Lung microvascular endothelial cell (primary cell): ENCODE results near the gene NF1. TPM values are rescaled to one million over a fixed set of nuclear protein-coding genes. Genes with fewer than 3 reads are reported as not detected.
"Not testable (repeated sequence)": the region's sequence is repeated elsewhere in the genome, so short reads cannot be mapped to it uniquely, and the experiment has no call there.

Source experiments
- DNase-seq, 2 donors: peaks; one replicate each; pipeline versions ENCODE4 v3.0.0 to v3.0.0-alpha.2; 2010; ENCODE audit warnings: low read depth in 2 of 2
- total RNA-seq: library from RNA; depleted of rRNA; stranded (reverse); fragments of >200 nt; gene quantifications from 2 replicates; pipeline ENCODE4 v1.2.1, GENCODE V29; 2014

NF1 gene
- total RNA-seq, 1 donor from 2014 or later = 24.2 TPM

DNA sequence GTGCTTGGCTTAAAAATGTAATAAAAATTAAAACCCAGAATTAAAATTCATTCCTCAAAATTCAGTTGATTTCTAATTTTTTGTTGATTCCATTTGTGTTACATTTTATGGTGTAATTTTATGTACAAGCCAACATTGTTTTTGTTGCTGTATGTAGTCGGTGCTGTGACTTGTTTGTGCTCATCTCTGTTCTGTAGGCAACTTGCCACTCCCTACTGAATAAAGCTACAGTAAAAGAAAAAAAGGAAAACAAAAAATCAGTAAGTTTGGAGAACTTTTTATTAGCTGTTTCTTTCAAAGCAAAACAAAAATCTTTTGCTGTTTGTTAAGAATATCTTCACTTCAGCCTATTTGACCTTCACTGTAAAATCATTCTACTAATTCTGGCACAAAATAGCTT, 158.0 kb downstream of the NF1 start:
- DNase-seq = no peak

DNA sequence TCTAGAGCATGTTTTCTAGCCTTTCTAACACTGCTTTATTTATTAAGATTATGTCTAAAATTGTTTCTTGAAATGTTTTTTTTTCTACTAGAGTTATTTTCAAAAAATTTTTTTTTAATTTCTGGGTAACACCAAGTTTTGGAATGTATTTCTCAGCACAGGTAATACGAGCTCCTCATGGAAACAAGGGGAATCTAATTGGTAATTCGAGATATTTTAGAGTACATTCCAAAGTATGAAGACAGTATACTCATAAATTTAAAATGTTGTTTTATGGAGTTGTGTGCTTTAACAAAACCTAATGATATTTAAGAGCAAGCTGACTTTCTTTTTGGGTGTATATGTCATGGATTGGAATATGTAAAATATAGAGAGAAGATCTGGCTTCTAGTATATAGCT, 159.9 kb downstream of the NF1 start:
- DNase-seq = no peak

DNA sequence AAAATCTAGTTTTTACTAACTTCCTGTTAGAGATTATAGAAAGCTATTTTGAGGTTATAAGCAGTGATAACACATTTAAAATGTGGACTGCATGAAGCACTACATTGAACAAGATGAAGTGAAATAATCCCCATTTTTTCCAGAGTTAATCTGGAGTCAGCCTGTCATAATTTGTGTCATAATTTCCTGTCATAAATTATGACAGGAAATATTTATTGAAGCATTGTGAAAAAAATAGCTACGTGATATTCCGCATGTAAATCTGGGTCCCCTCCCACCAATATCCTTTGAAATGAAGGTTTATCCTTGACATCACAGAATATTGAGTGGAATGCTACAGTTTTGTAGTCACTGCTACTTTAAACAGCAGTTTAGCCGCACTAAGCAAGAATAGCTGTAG, 162.2 kb downstream of the NF1 start:
- DNase-seq = peak; percentile 35 to 70

DNA sequence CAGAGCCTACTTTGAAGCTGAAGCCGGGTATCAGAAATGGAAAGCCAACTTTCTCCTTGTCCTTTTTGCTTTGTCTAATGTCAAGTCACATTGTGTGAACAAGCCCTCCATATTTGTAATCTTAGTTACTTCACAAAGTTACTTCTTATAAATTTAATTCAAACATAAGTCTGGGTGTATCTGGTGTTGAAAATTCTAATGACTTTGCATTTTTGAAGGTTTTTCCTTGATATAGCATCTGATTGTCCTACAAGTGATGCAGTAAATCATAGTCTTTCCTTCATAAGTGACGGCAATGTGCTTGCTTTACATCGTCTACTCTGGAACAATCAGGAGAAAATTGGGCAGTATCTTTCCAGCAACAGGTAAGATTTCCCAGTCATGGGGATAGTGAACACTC, 165.4 kb downstream of the NF1 start:
- DNase-seq = no peak

DNA sequence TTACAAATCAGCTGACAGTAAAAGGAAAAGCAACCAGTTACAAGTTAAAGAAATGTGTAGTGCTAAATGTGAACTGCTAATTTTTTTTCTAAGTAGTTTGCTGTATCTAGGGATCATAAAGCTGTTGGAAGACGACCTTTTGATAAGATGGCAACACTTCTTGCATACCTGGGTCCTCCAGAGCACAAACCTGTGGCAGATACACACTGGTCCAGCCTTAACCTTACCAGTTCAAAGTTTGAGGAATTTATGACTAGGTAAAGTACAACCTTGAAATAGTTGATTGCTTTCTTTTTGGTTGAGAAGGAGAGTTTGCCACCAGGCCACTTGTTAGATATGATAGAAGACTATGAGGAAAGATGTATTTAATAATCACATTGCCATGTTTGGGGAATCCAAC, 166.8 kb downstream of the NF1 start:
- no peak for DNase-seq

DNA sequence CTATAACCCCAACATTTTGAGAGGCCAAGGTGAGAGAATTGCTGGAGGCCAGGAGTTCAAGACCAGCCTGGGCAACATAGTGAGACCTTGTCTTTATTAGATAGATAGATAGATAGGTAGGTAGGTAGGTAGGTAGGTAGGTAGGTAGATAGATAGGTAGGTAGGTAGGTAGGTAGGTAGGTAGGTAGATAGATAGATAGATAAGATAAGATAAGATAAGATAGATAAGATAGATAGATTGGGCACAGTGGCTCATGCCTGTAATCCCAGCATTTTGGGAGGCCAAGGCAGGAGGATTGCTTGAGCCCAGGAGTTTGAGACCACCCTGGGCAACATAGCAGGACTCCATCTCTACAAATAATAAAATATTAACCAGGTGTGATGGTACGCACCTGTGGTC, 168.1 kb downstream of the NF1 start:
- DNase-seq = not testable (repeated sequence)

DNA sequence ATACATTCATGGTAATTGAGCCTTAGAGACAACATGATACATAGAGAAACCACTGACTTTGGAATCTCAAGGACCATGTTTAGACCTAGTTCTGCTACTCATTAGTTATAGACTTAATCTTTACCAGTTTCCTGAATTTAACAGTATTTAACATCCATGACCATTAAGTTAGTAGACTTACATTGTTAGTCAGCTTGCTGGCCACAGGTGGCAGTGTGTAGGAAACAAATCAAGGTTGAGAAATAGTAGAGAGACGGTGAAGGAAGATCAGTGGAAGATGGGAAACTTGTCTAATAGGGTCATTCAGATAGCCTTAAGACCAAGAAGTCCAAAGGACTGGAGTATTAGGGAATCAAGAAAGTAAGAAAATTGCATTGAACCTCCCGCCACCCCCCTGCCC, 171.3 kb downstream of the NF1 start:
- no peak for DNase-seq

DNA sequence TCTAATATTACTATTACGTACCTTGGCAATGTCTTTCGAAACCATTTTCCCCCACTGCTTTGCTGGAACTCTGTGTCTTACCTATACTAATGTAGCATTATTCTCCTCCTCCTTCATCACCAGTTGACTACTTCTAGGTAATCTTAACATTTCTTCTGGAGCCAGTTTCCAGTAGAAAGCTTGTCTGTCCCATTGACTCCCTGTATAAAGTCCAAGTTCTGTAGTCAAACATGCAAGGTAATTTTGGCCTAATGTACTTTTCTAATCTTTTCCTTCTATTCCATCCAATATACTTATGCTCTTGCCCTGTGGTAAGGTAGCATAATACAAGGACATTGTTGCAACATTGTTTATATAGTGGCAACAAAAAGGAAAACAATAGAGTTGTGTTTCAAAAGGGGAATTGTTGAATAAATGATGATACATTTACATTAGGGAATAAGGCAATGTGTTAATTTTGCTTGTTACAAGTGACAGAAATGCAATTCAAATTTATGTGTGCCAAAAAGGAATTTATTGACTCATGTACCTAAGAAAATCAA, 174.3 kb downstream of the NF1 start:
- no peak for DNase-seq

DNA sequence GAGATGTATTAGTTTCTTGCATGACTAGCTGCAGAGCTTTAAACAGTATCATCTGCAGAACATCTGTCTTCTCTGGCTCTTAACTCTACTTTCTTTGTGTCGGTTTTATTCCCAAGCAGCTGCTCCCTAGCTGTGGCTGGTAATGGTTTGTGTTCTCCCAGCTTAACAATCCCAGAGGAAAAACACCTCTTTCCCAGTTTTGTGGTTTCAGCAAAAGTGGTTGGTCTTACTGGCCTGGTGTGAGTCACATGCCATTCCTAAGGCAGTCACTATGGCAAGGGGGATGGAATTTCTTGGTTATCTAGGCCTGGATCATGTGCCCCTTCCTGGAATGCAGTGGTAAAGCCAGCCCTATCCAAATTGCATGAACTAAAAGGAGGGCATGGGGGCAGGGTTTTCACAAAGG, 174.8 kb downstream of the NF1 start:
- peak; percentile 81 to 87 for DNase-seq

DNA sequence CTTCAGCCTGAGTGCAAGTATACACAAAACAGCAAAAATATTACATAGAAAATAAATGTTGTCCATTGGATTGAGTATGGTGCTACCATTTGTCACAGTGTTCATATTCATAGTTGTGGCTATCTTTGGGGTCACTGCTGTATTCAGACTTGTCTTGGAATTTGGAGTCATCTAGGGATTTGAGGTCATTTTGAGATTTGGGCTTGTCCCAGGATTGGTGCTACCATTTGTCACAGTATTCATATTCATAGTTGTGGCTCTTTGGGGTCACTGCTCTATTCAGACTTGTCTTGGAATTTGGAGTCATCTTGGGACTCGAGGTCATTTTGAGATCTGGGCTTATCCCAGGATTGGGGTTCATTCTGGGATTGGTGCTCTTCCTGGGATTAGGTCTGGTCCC, 177.5 kb downstream of the NF1 start:
- DNase-seq = no peak

DNA sequence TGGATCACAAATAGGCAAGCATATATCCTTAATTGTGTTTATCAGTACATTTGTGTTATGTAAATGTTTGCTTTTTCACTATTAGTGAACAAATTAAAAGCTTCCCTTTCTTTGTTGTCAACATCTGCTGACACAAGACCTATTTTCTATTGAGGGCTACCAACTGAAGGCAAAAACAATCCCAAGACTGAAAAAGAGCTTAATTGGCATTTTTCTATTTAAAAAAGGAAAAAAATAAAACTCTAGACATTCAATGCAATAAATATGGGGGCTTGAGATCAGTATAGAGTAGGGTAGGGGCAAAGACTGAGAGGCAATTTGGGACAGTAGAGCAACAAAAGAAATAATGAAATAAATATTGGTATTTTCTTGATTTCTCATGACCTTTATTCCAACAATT, 178.0 kb downstream of the NF1 start:
- DNase-seq = peak in 1 of 2 donors; percentile 3

DNA sequence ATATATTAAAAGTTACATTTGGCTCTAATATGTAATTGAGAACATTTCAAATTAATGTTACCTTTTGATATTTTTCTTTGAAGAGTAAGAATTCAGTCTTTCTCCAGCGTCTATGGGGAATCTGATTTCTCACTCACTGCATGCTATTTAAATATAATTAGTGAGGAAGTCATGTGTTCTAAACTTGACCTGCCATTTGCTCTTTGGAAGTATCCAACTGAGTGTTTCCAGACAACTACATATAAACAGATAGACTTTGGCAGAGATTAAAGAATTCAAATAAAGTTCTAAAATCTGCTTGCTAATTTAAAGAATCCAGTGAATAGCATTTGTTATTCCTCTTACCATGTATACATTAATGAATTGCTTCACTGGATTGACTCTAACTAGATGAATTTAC, 178.7 kb downstream of the NF1 start:
- peak in 1 of 2 donors; percentile 88 for DNase-seq

DNA sequence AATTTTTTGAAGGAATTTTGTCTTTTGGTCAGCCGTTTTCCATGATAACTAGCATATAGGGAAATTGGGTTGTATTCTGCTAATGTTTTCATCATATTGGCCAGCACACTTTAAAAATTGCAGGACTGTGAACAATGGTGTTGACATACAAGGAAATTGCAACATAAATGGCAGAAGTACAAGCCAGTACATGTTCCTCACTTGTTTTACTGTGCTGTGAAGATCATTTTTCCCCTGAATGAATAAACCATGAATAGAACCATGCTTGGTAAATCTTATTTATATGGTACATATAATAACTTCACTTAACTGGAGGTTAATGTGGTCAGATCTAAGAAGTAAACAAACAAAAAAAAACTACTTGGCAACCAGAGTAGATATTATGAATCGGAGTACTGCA, 179.5 kb downstream of the NF1 start:
- peak; percentile 65 to 96 for DNase-seq

DNA sequence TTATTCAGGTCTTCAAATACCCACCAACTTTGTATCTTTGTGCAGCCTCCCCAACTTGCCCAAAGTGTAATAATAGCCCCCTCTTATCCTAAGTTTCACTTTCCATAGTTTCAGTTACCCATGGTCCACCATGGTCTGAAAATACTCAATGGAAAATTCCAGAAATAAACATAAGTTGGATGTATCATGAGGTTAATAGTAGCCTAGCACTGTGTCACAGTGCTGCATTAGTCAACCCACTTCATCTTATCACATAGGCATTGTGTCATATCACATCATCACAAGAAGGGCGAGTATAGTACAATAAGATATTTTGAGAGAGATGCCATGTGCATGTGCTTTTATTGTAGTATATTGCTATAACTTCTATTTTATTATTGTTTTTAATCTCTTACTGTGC, 180.3 kb downstream of the NF1 start:
- peak; percentile 2 to 56 for DNase-seq

DNA sequence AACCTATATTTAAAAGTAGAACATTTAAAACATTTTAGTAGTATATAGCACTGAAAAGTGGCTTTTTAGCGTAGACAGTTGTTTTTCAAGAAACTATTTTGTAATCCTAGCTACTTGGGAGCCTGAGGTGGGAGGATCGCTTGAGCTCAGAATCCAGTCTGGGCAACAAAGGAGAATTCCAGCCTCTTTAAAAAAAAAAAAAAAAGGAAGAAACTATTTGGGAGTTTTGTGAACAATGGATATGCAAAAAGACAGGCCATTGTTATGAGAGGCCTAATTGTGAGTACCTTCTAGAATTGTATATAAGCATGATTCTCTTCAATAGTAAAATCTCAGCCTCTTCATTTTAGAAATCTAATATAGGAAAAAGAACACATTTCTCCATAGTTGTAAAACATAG, 184.6 kb downstream of the NF1 start:
- DNase-seq = no peak

DNA sequence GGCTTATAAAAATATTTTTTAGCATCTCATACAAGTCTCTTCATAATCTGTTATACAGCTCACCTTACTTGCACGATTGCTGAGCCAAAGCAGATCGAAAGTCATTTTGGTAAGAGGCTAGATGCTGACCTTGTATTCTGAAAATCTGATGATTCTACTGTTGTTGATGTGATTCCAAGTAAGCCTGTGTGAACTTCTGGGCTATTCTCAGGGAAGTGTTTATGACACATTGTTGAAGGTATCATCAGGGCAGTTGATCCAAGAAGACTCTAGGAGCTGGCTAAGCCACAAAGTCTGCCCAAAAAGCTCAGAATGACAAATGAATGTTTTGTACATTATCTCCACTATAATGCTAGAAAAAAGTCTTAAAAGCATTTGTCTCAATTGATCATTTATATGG, 186.3 kb downstream of the NF1 start:
- no peak for DNase-seq

DNA sequence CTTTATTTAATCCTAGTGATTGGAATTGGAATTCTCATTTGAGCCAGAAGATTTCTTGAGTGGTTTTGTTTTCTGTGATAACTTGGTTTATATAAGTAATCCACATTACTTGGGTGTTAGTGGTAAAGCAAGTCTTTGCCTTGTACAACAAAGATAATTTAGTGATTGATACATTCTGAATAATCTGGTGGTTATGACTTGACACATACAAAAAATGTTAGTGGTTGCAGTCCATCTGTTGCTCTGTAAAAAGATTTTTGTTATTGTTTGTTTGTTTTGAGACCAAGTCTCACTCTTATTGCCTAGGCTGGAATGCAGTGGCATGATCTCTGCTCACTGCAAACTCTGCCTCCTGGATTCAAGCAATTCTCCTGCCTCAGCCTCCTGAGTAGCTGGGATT, 189.1 kb downstream of the NF1 start:
- no peak for DNase-seq

DNA sequence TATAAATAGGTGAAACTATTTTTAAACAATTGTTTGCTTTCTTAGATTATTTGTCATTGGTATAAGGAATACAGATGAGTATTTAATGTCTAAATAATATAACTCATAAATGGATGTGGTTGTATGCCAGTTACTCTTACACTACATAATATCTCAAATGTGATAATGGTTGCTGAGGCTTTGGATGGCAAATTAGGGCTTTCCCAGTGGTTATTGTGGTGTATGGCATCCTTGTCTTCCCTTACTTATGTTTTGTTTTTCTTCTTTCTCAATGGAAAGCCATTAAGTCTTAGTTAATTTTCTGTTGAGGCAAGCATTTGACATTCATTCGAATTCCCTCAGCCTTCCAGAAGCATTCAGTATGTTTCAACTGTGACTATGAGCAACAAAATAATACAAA, 191.8 kb downstream of the NF1 start:
- DNase-seq = no peak

DNA sequence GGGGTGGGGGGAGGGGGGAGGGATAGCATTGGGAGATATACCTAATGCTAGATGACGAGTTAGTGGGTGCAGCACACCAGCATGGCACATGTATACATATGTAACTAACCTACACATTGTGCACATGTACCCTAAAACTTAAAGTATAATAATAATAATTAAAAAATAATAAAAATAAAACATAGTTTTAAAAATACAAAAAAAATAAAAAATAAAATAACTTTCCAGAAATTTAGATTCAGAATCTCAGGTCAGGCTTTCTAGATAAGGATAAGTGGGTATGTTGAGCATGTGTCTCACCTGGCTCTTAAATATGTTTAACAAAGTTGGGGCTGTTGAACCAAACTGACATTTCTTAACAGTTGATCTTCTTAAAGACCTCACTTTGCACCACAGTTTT, 193.2 kb downstream of the NF1 start:
- DNase-seq = not testable (repeated sequence)

DNA sequence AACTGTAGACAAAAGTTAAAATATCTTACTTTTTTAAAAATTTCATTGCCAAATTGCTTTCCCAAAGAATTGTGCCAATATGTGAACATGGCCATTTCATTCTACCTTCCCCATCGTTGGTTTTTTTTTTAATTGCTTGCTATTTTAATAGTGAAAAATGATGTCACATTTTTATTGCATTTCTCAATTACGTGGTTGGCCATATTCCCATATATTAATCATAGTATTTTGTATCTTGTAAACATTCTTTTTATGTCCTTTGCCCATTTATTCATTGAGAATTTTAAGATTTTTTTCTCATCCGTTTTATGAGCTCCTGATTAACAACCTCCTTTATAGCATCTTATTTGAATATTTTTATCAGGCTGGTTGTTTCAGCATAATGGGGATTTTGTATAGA, 195.0 kb downstream of the NF1 start:
- DNase-seq = peak in 1 of 2 donors; percentile 6

DNA sequence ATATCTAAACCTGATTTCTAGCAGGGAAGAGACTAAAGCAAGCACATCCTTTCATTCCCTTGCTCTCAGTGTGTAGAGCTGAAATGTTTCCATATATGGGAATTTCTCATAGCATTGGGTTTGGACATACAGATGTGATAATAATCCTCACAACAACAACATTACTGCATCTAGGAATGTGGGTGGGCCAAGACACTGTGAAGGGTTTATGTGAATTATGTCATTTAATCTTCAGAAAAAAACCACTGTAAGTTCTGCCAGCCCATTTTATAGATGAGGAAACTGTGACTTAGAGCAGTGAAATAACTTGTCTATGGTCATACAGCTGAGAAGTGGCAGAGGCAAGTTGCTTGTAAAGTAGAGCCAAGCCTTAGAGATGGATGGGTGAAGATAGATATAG, 197.0 kb downstream of the NF1 start:
- DNase-seq = no peak

DNA sequence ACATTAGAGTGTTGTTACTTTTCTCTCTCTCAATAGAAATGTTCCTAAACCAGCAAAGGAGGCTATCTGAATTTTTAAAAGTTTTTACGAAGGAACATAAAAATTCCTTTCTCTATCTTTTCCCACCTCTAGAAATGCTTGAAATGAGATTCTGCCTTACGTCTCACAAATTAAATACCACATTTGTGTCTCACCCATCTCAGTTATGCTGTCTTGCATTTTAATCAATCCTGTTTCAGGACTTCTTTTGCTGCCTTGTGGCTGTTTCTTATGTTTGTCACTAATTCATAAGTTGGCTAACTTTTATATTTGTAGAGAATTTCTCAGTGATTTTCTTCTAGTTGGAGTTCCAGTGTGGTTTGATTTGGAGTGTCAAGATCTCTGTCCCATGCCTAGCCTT, 198.8 kb downstream of the NF1 start:
- DNase-seq = no peak

DNA sequence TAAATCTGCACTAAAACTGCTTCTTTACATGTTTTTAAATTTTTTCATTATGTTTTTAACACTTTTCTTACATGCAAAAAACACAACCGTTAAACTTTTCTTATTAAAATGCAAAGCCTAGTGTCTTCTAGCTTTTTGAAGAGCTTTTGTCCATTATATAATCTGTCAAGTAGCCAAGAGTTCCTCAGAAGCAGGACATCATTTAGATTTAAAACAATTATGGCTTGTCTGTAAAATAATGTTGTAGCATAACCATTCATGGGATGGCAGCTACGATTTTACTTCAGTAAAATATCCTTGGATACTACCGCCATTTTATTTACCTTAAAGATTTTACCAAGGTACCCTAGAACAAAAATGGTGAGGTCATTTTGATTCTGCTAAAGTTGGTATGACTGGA, 199.5 kb downstream of the NF1 start:
- no peak for DNase-seq

DNA sequence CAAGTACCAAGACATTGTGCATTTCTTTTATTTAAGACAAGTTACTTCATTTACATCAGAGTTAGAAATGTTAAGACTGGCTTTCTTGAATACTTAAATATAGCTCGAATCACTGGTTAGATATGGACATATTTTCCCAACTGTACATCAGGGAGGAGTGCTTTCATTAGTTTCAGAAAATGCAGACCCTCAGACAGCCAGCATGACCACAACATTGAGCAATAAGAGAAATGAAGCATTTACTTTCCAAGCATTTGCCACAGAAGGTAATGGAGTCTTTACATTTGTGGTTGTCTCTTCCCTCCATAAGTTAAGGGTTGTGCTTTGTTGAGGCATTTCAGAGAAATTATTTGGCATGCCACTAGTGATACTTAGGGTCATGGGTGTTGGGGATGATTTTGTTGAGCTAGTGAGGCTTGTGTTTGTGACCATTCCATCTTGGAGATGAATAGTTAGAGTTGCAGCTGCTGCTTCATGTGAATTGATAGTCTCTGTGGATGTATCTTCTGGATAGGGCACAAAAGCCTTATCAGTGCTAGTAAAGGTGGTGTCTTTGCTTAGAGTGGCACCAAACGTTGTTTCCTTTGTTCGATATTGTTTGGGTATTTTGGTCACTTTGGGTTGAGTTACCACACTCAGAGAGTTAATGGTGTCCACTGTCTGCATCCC, 200.2 kb downstream of the NF1 start:
- DNase-seq = no peak
